ENCODE data around the gene OTOG. TPM values are rescaled to one million over a fixed set of nuclear protein-coding genes. Genes with fewer than 3 reads are reported as not detected.
A peak's percentile ranks its signal among the peaks of the same experiment; 100 is the strongest.

OTOG gene
- total RNA-seq, 2 donors from 2014 or later = not detected

DNA sequence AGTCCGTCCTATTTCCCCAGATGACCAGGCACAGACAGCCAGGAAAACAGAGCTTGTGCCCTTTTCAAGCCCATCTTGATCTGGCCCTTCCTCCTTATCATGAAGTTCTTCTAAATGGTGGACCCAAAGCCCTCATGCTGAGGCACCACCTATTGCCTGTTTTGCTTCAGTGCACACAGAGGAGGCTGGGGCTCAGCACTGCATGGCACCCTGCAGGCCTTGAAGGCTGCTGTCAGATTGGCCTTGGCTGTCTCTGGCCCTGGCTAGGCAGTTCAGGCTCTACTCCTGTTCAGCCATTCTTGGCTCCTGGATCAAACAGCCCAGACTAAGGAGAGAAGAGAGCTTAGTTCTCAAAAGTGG, 49.2 kb downstream of the OTOG start:
- DNase-seq (no peak), ATAC-seq (no peak)
- Mint-ChIP-seq H3K4me1 (peaks cover 2% of the 10 kb centered on the region), H3K27me3 (peaks cover 14% of the 10 kb centered on the region), H3K36me3 (ENCODE audit: low read depth) (no peaks in the 10 kb centered on the region), H3K4me3 (no peak overlapping the region), H3K27ac (no peak overlapping the region)
- no peaks in the 10 kb centered on the region for H3K9me3 ChIP-seq (ENCODE audit: control insufficient read depth, low read length, poor library complexity, severe bottlenecking)

DNA sequence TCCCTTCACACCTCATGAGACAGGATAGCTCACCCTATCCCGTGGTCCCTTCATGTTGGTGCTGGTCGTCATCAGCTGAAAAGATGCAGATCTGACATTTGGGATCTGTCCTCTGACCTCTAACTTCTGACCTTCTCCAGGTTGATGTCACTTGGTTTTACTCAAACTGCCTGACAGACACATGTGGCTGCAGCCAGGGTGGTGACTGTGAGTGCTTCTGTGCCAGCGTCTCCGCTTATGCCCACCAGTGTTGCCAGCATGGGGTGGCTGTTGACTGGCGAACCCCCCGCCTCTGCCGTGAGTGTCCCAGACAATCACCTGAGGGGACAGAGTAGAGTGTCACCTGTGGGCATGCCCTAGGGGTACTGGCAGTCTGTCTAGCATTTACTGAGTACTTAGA, 49.7 kb downstream of the OTOG start:
- no peak overlapping the region for H3K4me3 Mint-ChIP-seq
- peaks cover 14% of the 10 kb centered on the region for H3K27me3 Mint-ChIP-seq
- H3K4me1 Mint-ChIP-seq = peaks cover 2% of the 10 kb centered on the region
- no peak for DNase-seq
- no peak for ATAC-seq
- no peak overlapping the region for H3K27ac Mint-ChIP-seq
- H3K9me3 ChIP-seq (ENCODE audit: control insufficient read depth, low read length, poor library complexity, severe bottlenecking) = no peaks in the 10 kb centered on the region
- no peaks in the 10 kb centered on the region for H3K36me3 Mint-ChIP-seq (ENCODE audit: low read depth)

GRCh38 chr11:17597770-17598169, 50.7 kb downstream of the OTOG start:
- ATAC-seq (no peak), DNase-seq (no peak)
- Mint-ChIP-seq H3K27me3 (peaks cover 14% of the 10 kb centered on the region), H3K36me3 (ENCODE audit: low read depth) (no peaks in the 10 kb centered on the region), H3K27ac (no peak overlapping the region), H3K4me3 (no peak overlapping the region), H3K4me1 (peaks cover 2% of the 10 kb centered on the region)
- H3K9me3 ChIP-seq (ENCODE audit: control insufficient read depth, low read length, poor library complexity, severe bottlenecking) = no peaks in the 10 kb centered on the region

DNA sequence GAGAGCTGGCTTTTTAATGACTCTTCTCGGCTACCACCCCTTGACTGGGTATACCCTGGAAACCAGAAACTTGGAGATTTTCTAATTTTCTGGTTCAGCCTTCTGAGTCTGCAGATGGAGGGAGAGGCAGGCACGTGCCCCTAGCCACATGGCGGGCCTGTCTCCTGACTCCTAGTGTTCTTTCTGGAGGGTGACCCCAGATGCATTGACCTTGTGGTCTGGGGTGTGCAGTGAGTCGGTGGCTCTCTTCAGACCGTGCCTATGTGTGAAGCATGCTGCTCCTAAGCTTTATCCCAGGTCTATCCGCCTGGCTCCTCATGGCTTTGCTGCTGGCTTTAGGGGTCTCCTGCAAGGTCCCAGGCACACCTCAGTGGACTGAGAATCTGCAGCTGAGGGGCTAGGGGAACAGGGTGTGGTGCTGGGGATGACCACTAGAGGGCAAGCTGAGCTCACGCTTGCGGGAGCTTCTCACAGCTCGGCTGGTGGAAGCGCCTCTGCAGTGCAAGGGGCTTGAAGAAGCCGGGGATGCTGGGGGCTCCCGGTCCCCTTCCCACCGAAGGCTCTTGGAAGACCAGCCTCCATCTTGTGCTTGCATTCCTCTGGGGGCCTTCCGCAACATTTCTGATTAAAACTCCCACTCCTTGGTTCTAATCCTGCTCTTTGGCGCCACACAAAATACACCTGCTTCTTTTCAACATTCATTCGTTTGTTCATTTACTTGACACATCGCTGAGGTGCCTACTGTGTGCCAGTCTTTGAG, 51.8 kb downstream of the OTOG start:
- peaks cover 18% of the 10 kb centered on the region for H3K27me3 Mint-ChIP-seq
- ATAC-seq (peak; percentile 83), DNase-seq (peak; percentile 31 to 48 (median 35))
- H3K9me3 ChIP-seq (ENCODE audit: control insufficient read depth, low read length, poor library complexity, severe bottlenecking) = no peaks in the 10 kb centered on the region
- no peak overlapping the region for H3K4me3 Mint-ChIP-seq
- no peaks in the 10 kb centered on the region for H3K36me3 Mint-ChIP-seq (ENCODE audit: low read depth)
- peaks cover 2% of the 10 kb centered on the region for H3K4me1 Mint-ChIP-seq
- no peak overlapping the region for H3K27ac Mint-ChIP-seq

GRCh38 chr11:17599460-17599925, 52.4 kb downstream of the OTOG start:
- Mint-ChIP-seq H3K4me3 (no peak overlapping the region), H3K27me3 (peaks cover 12% of the 10 kb centered on the region), H3K27ac (no peak overlapping the region)

GRCh38 chr11:17600316-17601255, 53.5 kb downstream of the OTOG start:
- Mint-ChIP-seq H3K4me1 (peaks cover 2% of the 10 kb centered on the region), H3K4me3 (no peak overlapping the region), H3K27me3 (peaks cover 11% of the 10 kb centered on the region), H3K36me3 (ENCODE audit: low read depth) (no peaks in the 10 kb centered on the region), H3K27ac (no peak overlapping the region)
- no peaks in the 10 kb centered on the region for H3K9me3 ChIP-seq (ENCODE audit: control insufficient read depth, low read length, poor library complexity, severe bottlenecking)
- DNase-seq = no peak
- no peak for ATAC-seq

More at GRCh38 chr11:17599460-17599925, 52.4 kb downstream of the OTOG start:
- peaks cover 2% of the 10 kb centered on the region for H3K4me1 Mint-ChIP-seq
- no peaks in the 10 kb centered on the region for H3K36me3 Mint-ChIP-seq (ENCODE audit: low read depth)
- no peaks in the 10 kb centered on the region for H3K9me3 ChIP-seq (ENCODE audit: control insufficient read depth, low read length, poor library complexity, severe bottlenecking)
- ATAC-seq (no peak), DNase-seq (no peak)

- H3K27ac Mint-ChIP-seq = no peak overlapping the region
Observed at GRCh38 chr11:17601256-17601671, 54.2 kb downstream of the OTOG start.

DNA sequence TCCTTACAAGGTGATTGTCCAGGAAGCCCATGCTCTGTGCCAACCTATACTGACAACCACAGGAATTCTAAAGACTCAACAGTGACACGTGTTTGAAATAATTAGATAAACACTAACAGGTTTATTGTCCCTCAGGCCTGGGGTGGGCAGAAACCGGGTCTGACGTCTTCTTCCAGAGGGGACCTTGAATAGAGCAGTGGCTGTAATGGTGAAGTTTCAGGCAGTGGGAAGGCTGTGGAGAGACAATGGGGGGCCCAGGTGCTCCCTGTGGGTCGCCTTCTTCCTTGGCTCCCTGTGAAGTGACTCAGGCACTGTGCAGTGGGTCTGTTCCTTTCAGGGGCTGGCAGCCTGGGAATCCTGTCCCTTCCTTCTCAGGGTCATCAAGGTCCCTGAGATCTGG, 54.6 kb downstream of the OTOG start:
- DNase-seq (no peak), ATAC-seq (no peak)
- Mint-ChIP-seq H3K36me3 (ENCODE audit: low read depth) (no peaks in the 10 kb centered on the region), H3K27ac (no peak overlapping the region), H3K4me1 (peaks cover 2% of the 10 kb centered on the region), H3K27me3 (peaks cover 21% of the 10 kb centered on the region), H3K4me3 (no peak overlapping the region)
- no peaks in the 10 kb centered on the region for H3K9me3 ChIP-seq (ENCODE audit: control insufficient read depth, low read length, poor library complexity, severe bottlenecking)

More at GRCh38 chr11:17601256-17601671, 54.2 kb downstream of the OTOG start:
- Mint-ChIP-seq H3K4me3 (no peak overlapping the region), H3K27me3 (peaks cover 17% of the 10 kb centered on the region), H3K4me1 (peaks cover 2% of the 10 kb centered on the region), H3K36me3 (ENCODE audit: low read depth) (no peaks in the 10 kb centered on the region)
- ATAC-seq = no peak
- no peak for DNase-seq
- H3K9me3 ChIP-seq (ENCODE audit: control insufficient read depth, low read length, poor library complexity, severe bottlenecking) = no peaks in the 10 kb centered on the region

DNA sequence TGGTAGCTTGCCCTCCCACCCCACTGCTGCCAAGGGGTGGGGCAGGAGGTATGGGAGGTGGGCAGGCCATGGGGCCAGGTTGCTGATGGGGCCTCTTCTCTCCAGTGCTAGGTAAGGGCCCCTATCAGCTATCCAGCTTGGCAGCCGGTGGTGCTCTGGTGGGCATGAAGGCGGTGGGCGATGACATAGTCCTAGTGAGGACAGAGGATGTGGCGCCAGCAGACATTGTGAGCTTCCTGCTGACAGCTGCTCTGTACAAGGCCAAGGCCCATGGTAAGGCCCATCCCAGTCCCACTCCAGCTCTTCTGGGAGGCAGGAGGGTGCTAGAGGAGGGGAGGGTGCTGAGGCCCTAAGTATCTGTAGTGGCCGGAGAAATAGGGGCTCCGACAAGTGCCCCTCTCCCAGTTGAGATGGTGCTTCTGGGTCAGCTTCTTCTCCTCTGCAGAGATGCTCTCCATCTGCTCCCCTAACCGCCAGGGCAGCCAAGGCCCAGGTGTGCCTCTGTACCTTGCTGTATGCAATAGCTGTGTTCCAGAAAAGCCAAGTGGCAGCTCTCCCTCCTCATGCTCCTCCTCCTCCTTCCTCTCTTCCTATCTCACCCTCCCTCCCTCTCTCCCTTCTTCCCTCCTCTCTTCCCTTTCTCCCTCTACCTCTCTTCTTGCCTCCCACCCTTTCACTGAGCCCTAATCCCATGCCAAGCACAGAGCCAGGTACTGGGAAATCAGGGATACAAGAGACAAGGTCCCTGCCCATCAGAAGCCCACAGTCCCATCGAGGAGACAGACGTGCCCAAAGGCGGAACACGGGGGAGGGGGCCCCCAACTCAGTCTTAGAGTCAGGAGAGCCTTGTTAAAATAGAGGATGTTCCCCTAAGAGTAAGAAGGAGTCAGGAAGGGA, 55.3 kb downstream of the OTOG start:
- H3K4me3 Mint-ChIP-seq = no peak overlapping the region
- H3K27me3 Mint-ChIP-seq = peaks cover 26% of the 10 kb centered on the region
- peaks cover 2% of the 10 kb centered on the region for H3K4me1 Mint-ChIP-seq
- H3K36me3 Mint-ChIP-seq (ENCODE audit: low read depth) = no peaks in the 10 kb centered on the region
- ATAC-seq = no peak
- DNase-seq = no peak
- H3K27ac Mint-ChIP-seq = no peak overlapping the region
- H3K9me3 ChIP-seq (ENCODE audit: control insufficient read depth, low read length, poor library complexity, severe bottlenecking) = no peaks in the 10 kb centered on the region

DNA sequence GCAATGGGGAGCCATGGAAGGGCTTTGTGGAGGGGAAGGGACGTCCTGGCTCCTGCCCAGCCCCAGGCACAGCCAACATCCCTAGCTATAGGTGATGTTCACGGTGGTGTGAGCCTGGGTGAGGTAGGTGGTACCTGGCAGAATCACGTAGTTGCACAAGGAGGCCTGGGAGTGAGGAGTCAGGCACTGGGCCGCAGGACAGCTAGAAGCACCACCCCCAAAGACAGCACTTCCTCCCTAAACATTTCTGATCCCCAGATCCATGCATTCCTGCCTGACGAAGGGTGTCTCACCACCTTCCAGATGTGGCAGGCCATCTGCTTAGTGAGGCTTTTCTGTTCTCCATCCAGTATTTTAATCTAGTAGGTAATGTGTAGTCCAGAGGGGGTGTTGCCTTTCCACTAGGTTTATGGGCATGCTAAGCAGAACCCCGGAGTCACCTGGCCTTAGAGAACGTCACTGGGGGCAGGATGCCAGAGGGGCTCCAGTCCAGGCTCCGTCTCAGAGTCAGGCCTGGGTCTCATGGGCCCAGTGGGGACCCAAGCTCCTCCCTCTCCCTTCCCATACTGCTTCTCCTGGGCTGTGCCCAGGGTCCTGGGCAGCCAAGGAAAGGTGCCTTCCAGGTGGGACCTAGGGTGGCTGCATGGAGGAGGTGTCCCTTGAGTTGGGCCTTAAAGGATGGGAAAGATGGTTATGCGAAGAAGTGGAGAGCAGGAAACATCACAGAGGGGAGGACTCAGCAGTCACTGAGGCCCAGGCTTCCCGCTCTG, 56.2 kb downstream of the OTOG start:
- H3K9me3 ChIP-seq (ENCODE audit: control insufficient read depth, low read length, poor library complexity, severe bottlenecking) = no peaks in the 10 kb centered on the region
- peaks cover 2% of the 10 kb centered on the region for H3K4me1 Mint-ChIP-seq
- ATAC-seq = no peak
- H3K36me3 Mint-ChIP-seq (ENCODE audit: low read depth) = no peaks in the 10 kb centered on the region
- DNase-seq = no peak
- no peak overlapping the region for H3K27ac Mint-ChIP-seq
- H3K27me3 Mint-ChIP-seq = peaks cover 29% of the 10 kb centered on the region
- no peak overlapping the region for H3K4me3 Mint-ChIP-seq

GRCh38 chr11:17604201-17604914, 57.3 kb downstream of the OTOG start:
- Mint-ChIP-seq H3K27ac (no peak overlapping the region), H3K4me1 (peaks cover under 1% of the 10 kb centered on the region), H3K36me3 (ENCODE audit: low read depth) (no peaks in the 10 kb centered on the region), H3K27me3 (peaks cover 35% of the 10 kb centered on the region), H3K4me3 (no peak overlapping the region)
- no peaks in the 10 kb centered on the region for H3K9me3 ChIP-seq (ENCODE audit: control insufficient read depth, low read length, poor library complexity, severe bottlenecking)
- DNase-seq = no peak
- no peak for ATAC-seq

- H3K9me3 ChIP-seq (ENCODE audit: control insufficient read depth, low read length, poor library complexity, severe bottlenecking) = no peaks in the 10 kb centered on the region
- Mint-ChIP-seq H3K27me3 (peaks cover 30% of the 10 kb centered on the region), H3K36me3 (ENCODE audit: low read depth) (no peaks in the 10 kb centered on the region), H3K27ac (no peak overlapping the region), H3K4me3 (no peak overlapping the region), H3K4me1 (no peaks in the 10 kb centered on the region)
- ATAC-seq (no peak), DNase-seq (no peak)
Observed at GRCh38 chr11:17604915-17605233, 57.8 kb downstream of the OTOG start.

Data from T-helper 17 cell (primary cell).